GM13977 (cell line): ENCODE measurements around the gene PRUNE1.

ENCODE experiments used
- DNase-seq: peaks from one replicate; pipeline ENCODE4 v3.0.0; 2012; ENCODE audit warnings: low spot score
- CTCF ChIP-seq: IDR thresholded peaks from 2 replicates; pipeline ENCODE4 v1.5.1; 2012; ENCODE audit warnings: mild to moderate bottlenecking, control low read depth; ENCODE audit not compliant: insufficient read depth; ENCODE audit errors: extremely low read depth, missing control alignments
- in situ Hi-C: fragments of 300-500 bp; cut with MboI; formaldehyde crosslinking; loops from one replicate; pipeline ENCODE4 v1.12.0; 2022; ENCODE audit warnings: low sequenced_read_pairs, low pct_unique_long_range_greater_than_20kb, mixed read lengths, inconsistent platforms; ENCODE audit not compliant: unreplicated experiment

PRUNE1 gene

GRCh38 chr1:150965605-150966004 is 42.6 kb upstream of the PRUNE1 start:
- TF ChIP-seq CTCF, result no peak
- DNase-seq, result no peak
- in situ Hi-C loops, result loop anchor here (25.0 kb wide), 1 partner anchor 728 kb away; the partner anchor contains the start of gene ANP32E

GRCh38 chr1:150966011-150966410 is 42.2 kb upstream of the PRUNE1 start:
- no peak for TF ChIP-seq CTCF
- DNase-seq, result no peak
- in situ Hi-C loops, result loop anchor here (25.0 kb wide), 1 partner anchor 729 kb away; the partner anchor contains the start of gene ANP32E

GRCh38 chr1:150967936-150968335 is 40.3 kb upstream of the PRUNE1 start:
- no peak for DNase-seq
- no peak for TF ChIP-seq CTCF
- in situ Hi-C loops, result loop anchor here (25.0 kb wide), 1 partner anchor 731 kb away; the partner anchor contains the start of gene ANP32E

GRCh38 chr1:150968491-150968890 is 39.8 kb upstream of the PRUNE1 start:
- no peak for DNase-seq
- in situ Hi-C loops, result loop anchor here (25.0 kb wide), 1 partner anchor 731 kb away; the partner anchor contains the start of gene ANP32E
- TF ChIP-seq CTCF, result no peak

- in situ Hi-C loops, result loop anchor here (25.0 kb wide), 1 partner anchor 732 kb away; the partner anchor contains the start of gene ANP32E
- no peak for DNase-seq
- TF ChIP-seq CTCF, result no peak
Measured at GRCh38 chr1:150969626-150970025, 38.6 kb upstream of the PRUNE1 start.

- in situ Hi-C loops, result loop anchor here (25.0 kb wide), 1 partner anchor 734 kb away; the partner anchor contains the start of gene ANP32E
- no peak for DNase-seq
- no peak for TF ChIP-seq CTCF
Measured at GRCh38 chr1:150970808-150971582, 37.3 kb upstream of the PRUNE1 start.
